ENCODE measurements around the gene KRTAP10-12.

Gene KRTAP10-12

DNA sequence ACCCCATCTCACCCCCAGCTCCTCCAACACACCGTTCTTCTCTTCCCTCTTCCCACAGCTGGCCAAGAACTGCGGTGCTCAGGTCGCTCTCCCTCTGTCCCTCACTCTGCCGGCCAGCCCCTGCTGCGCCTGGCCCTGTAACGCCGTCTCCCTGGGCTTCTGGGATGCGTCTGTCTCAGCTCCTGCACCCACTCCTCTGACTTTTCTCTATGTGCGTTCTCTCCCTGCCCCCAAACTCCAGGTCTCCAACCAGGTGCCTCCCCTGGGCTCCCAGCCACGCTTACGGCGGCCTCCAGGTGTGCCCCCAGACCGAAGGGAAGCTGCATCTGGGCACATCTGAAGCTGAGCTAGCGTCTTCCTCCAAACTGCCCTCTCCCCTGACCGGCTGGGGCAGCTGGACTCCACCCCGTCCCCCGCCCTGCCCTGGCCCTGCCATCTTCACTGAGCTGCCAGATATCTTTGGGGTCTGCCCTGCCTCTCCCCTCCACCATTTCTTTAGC is 2.6 kb downstream of the KRTAP10-12 start:
- no peak for DNase-seq (ENCODE audit: low spot score)
- in situ Hi-C loops (cut with MboI; ENCODE audit: low sequenced_read_pairs, unreplicated experiment), result no loop called here
- no peak for TF ChIP-seq CTCF (IDR thresholded peaks at IDR 0.05; ENCODE audit: borderline replicate concordance, control extremely low read depth, extremely low read depth, insufficient read depth, missing control alignments)

DNA sequence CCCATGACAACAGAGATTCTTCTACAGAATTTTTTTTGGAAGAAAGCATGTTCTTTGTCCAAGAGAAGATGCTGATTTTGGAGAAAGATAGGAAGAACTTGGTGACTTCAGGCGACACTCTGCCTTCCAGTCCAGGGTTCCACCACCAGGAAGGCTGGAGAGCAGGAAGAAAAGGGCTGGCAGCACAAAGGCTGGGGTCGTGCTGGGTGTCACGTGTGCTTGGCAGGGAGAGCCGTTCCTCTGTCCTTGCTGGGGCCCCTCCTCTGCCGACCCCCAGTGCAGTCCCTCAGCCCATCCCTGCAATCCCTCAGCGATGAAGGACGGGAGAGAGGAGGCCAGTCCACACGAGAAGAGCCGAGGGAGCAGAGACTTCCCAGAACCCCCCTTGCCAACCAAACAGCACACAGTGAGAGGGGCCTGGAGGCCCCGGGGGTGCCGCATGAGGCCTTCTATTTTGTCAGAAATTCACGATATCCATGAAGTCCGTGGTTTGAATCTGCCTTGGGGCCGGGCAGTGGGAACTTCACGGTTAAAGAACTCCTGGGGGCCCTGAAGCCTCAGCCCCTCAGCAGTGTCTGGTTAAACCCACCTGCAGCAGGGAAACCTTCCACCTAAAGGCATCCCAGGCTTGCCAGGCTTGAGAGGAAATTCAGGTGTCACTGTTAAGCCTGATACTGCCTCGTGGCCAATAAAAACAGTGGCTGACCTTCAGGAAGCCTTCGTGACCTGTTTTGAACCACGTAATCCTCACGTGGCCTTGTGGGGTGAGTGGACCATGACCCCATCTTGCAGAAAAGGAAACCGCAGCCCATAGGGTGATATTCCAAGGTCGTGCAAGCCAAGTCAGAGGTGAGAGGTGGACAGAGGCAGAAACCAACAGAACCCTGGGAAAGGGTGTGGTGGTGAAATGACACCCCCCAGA is 3.4 kb downstream of the KRTAP10-12 start:
- in situ Hi-C loops (cut with MboI; ENCODE audit: low sequenced_read_pairs, unreplicated experiment), result no loop called here
- TF ChIP-seq CTCF (IDR thresholded peaks at IDR 0.05; ENCODE audit: borderline replicate concordance, control extremely low read depth, extremely low read depth, insufficient read depth, missing control alignments), result no peak
- DNase-seq (ENCODE audit: low spot score), result no peak

- no peak for DNase-seq (ENCODE audit: low spot score)
- TF ChIP-seq CTCF (IDR thresholded peaks at IDR 0.05; ENCODE audit: borderline replicate concordance, control extremely low read depth, extremely low read depth, insufficient read depth, missing control alignments), result no peak
- in situ Hi-C loops (cut with MboI; ENCODE audit: low sequenced_read_pairs, unreplicated experiment), result no loop called here
Observed at GRCh38 chr21:44701023-44701400, 4.0 kb downstream of the KRTAP10-12 start.

GRCh38 chr21:44701541-44701940 is 4.6 kb downstream of the KRTAP10-12 start:
- TF ChIP-seq CTCF (IDR thresholded peaks at IDR 0.05; ENCODE audit: borderline replicate concordance, control extremely low read depth, extremely low read depth, insufficient read depth, missing control alignments), result no peak
- in situ Hi-C loops (cut with MboI; ENCODE audit: low sequenced_read_pairs, unreplicated experiment), result no loop called here
- DNase-seq (ENCODE audit: low spot score), result no peak

- no peak for TF ChIP-seq CTCF (IDR thresholded peaks at IDR 0.05; ENCODE audit: borderline replicate concordance, control extremely low read depth, extremely low read depth, insufficient read depth, missing control alignments)
- DNase-seq (ENCODE audit: low spot score), result no peak
- in situ Hi-C loops (cut with MboI; ENCODE audit: low sequenced_read_pairs, unreplicated experiment), result no loop called here
Observed at GRCh38 chr21:44702111-44702972, 5.4 kb downstream of the KRTAP10-12 start.

DNA sequence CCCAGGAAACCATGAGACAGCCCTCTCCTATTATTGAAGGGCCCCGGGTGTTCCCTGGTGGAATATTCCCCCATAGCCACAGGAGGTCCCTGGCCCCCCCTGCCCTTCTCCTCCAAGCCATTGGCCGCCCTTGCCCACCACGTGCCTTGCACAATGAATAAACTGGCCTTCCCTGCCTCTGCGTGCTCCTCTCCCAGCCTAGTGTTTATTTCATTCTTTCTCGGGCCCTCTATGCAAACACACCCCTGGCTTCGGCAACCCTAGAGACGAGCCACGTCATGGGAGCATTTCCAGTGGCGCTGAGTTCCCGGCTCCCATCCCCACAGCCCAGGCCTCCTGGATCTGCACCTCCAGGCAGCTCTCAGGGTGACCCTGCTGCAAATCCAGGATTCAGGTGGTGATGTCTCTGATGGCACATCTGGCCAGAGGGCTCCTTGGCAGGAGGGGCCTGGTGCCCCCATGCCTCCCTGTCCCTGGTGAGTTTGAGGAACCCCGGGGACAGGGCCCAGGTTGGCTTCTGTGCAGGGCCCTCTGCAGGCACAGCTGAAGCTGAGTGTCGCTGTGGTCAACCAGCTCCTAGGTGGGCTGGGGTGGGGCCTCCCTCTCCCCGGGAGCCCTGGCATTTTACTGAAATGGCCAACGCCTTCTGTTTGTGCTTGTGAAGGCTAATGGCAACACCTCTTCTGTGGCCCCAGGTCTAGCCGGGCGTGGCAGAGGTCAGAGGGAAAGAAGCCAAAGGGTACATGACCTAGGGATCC is 6.2 kb downstream of the KRTAP10-12 start:
- in situ Hi-C loops (cut with MboI; ENCODE audit: low sequenced_read_pairs, unreplicated experiment), result no loop called here
- DNase-seq (ENCODE audit: low spot score), result no peak
- no peak for TF ChIP-seq CTCF (IDR thresholded peaks at IDR 0.05; ENCODE audit: borderline replicate concordance, control extremely low read depth, extremely low read depth, insufficient read depth, missing control alignments)

All from GM13976 (cell line).